DND-41 (cell line): ENCODE data around the gene MRPL55.

Experiments
- EZH2 ChIP-seq: IDR thresholded peaks from 3 replicates; pipeline ENCODE4 v1.6.1; 2012; ENCODE audit warnings: borderline replicate concordance, low read depth, mild to moderate bottlenecking, moderate library complexity, low read length, inconsistent platforms; ENCODE audit not compliant: severe bottlenecking
- TF ChIP-seq, protein P1 (sequence below): IDR thresholded peaks from 2 replicates; pipeline ENCODE4 v1.5.1; 2012; ENCODE audit warnings: borderline replicate concordance, low read length, moderate library complexity, mild to moderate bottlenecking; ENCODE audit not compliant: poor library complexity, severe bottlenecking; ENCODE audit errors: extremely low read depth

DNA sequence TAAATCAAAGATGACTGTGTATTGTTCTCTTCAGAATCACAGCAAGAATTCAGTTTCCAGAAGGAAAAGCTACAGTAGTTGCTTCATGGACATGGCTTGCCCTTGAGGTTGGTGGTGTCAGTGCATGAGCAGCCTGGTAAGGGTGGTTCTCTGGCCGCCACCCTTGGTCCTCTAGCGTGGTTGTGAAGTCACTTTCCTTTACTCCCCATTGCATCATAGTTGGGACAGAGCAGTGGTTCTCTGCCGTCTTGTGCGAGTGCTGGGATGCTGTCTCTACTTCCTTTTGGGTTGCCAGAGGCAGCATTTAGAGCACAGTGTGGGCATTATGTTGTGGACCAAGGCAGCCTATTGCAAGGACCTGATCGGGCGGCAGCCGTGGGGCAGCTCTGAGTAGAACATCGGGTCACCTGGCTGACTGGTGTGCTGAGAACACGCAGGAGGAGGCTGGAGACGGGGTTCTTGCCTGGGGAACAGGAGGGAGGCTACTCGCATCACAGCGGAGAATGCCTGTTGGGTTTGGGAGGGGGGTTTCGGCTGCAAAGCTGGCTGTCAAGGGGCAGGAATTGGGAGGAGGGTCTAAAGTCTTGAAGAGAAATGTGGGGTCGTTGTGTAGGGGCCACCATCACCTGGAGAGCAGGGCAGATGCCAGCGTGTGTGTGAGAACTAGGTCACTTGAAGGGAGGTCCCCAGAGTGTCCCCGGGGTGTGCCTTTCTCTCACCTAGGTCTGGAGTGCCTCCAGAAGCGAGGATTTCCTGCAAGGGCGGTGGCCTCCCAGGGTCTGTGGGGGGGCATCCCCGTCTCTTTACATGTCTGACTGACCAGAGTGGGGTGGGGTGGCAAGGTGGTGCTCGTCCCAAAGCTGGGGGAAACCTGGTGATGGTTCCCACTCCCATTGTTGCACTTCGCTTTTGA lies 20.3 kb downstream of the MRPL55 start:
- TF ChIP-seq, protein P1, sequence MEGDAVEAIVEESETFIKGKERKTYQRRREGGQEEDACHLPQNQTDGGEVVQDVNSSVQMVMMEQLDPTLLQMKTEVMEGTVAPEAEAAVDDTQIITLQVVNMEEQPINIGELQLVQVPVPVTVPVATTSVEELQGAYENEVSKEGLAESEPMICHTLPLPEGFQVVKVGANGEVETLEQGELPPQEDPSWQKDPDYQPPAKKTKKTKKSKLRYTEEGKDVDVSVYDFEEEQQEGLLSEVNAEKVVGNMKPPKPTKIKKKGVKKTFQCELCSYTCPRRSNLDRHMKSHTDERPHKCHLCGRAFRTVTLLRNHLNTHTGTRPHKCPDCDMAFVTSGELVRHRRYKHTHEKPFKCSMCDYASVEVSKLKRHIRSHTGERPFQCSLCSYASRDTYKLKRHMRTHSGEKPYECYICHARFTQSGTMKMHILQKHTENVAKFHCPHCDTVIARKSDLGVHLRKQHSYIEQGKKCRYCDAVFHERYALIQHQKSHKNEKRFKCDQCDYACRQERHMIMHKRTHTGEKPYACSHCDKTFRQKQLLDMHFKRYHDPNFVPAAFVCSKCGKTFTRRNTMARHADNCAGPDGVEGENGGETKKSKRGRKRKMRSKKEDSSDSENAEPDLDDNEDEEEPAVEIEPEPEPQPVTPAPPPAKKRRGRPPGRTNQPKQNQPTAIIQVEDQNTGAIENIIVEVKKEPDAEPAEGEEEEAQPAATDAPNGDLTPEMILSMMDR, result no peak
- TF ChIP-seq EZH2, result no peak
